Astrocyte of the spinal cord (primary cell): Measurements from ENCODE around the gene EMCN.

Experiments used
- DNase-seq: peaks from one replicate; pipeline ENCODE4 v3.0.0; 2011; ENCODE audit warnings: low read depth, low spot score
- H3K4me3 ChIP-seq: 2 replicates; pipeline ENCODE4 v1.5.1; 2011; ENCODE audit warnings: low read depth, mild to moderate bottlenecking, low read length, moderate library complexity
- CTCF ChIP-seq: IDR thresholded peaks from 2 replicates; pipeline ENCODE4 v1.5.1; 2012; ENCODE audit warnings: low read depth, mild to moderate bottlenecking, low read length, inconsistent platforms
- in situ Hi-C: cut with HindIII; loops from 2 replicates; pipeline ENCODE4 v1.10.0; 2017; ENCODE audit warnings: low sequenced_read_pairs

Gene EMCN, protein sequence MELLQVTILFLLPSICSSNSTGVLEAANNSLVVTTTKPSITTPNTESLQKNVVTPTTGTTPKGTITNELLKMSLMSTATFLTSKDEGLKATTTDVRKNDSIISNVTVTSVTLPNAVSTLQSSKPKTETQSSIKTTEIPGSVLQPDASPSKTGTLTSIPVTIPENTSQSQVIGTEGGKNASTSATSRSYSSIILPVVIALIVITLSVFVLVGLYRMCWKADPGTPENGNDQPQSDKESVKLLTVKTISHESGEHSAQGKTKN

DNA sequence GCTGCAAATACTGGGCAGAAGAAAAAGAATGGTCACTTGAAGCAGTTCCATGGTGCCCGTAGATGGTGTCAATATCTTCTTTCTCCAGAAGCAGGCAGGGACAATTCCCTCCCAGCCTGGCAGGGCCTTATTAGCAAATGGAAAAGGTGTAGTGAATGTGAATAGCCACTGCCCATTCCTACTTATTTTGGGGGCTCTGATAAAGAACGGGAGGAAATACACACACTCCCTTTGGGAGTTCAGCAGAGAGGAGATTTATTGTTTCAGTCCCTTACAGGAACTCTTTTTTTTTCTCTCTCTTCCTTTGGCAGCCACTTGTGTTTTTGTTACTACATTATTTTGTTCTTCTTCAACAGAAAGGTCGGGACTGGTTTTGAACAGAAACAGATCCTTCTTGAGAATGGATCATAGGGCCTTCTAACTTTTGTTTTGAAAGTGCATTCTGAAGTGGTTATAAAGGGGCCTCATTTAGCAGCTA is at the start of gene EMCN:
Gene EMCN (minus strand): TSS at position 159 of the 478 bp plus-strand sequence. CDS start 108 bp downstream, at position 51.
- TF ChIP-seq CTCF, result no peak
- in situ Hi-C loops, result no loop called here
- peak; percentile 58 for DNase-seq
- peak within 1 kb of the TSS; percentile 25 for H3K4me3 ChIP-seq

DNA sequence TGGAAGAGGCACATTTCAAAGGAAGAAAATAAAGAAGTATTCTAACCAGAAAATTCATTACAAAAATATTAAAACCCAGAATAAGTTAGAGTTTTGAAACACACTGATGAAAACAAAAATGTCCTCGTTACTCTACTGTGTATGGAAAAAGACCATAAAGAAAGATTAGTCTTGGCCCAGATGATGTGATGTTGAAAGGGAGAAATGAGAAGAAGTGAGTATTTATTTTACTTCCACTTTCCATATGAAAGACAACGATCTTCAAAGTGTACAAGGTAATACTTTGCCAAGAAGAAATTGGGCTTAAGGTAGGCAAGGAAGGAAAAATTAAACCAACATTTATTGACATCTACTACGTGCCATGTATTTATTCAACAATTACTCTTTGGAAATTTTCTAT is 48.6 kb upstream of the EMCN start:
- no peak for DNase-seq
- H3K4me3 ChIP-seq, result no peak overlapping the region
- no peak for TF ChIP-seq CTCF
- in situ Hi-C loops, result no loop called here

DNA sequence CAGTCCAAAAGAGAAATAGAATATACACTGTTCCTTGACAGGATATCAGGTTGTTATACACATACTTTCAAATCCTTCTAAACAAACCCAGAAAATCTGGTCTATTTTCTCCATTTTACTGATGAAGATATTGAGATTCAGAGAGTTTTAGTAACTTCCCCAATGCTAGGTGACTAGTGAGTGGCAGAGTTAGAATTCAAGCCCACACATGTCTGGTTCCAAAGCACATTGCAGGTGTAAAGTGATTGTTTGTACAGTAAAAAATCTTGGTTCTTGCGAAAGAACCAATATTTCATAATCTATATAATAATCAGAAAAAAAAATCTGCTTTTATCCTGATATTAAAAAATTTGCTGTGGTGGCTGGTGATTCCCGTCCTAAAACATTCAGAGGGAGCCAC is 39.5 kb upstream of the EMCN start:
- in situ Hi-C loops, result no loop called here
- TF ChIP-seq CTCF, result no peak
- DNase-seq, result no peak

GRCh38 chr4:100555611-100556337 is 38.0 kb upstream of the EMCN start:
- TF ChIP-seq CTCF, result no peak
- H3K4me3 ChIP-seq, result no peak overlapping the region
- DNase-seq, result no peak
- in situ Hi-C loops, result no loop called here

More for the DNA sequence above, 39.5 kb upstream of the EMCN start:
- H3K4me3 ChIP-seq, result no peak overlapping the region

- DNase-seq, result no peak
- H3K4me3 ChIP-seq, result no peak overlapping the region
- in situ Hi-C loops, result no loop called here
- TF ChIP-seq CTCF, result no peak
Observed at GRCh38 chr4:100548200-100548560, 30.4 kb upstream of the EMCN start.

GRCh38 chr4:100547541-100548199 is 29.8 kb upstream of the EMCN start:
- in situ Hi-C loops, result no loop called here
- DNase-seq, result no peak
- TF ChIP-seq CTCF, result no peak
- H3K4me3 ChIP-seq, result no peak overlapping the region
